IMR-90 (cell line): Measurements from ENCODE around the gene PGAP1. TPM values are rescaled to one million over a fixed set of nuclear protein-coding genes. Genes with fewer than 3 reads are reported as not detected.

Source experiments
- ATAC-seq: fragments of 200-7000 bp; cut with Tn5 transposase; 2 replicates; pipeline ENCODE4 v1.9.1; 2020; ENCODE audit warnings: low read depth, mild to moderate bottlenecking, moderate library complexity
- BruUV-seq: library from RNA; stranded (reverse); fragments of 400-500 nt; replicated peaks from 2 replicates; lab custom pipeline; 2021; lab: Mats Ljungman, UMichigan
- CTCF ChIA-PET: fragments of 300-600 bp; formaldehyde crosslinking; extraction: SDS; loops from one replicate; lab custom pipeline; 2021; ENCODE audit warnings: antibody characterized with exemption; lab: Yijun Ruan, JAX
- POLR2A ChIA-PET: fragments of 300-600 bp; sonication (Branson Sonifier 250); formaldehyde crosslinking; loops from one replicate; lab custom pipeline; 2022; ENCODE audit warnings: antibody characterized with exemption; ENCODE audit not compliant: unreplicated experiment; lab: Charles Lee
- DNase-seq: peaks from one replicate; pipeline ENCODE4 v3.0.0; 2013
- H2AFZ ChIP-seq: replicated peaks from 2 replicates; pipeline ENCODE3; 2013; ENCODE audit warnings: low read length, mild to moderate bottlenecking; ENCODE audit not compliant: poor library complexity
- H2AK5ac ChIP-seq: 2 replicates; pipeline ENCODE4 v1.6.1; 2013; ENCODE audit warnings: low read depth, low read length, inconsistent platforms
- H2AK9ac ChIP-seq: replicated peaks from 2 replicates; pipeline ENCODE3; 2013; ENCODE audit warnings: mild to moderate bottlenecking, low read depth, low read length, moderate library complexity; ENCODE audit not compliant: poor library complexity
- H2BK120ac ChIP-seq: 2 replicates; pipeline ENCODE4 v1.6.1; 2013; ENCODE audit warnings: low read depth, low read length, inconsistent platforms
- H2BK15ac ChIP-seq: 3 replicates; pipeline ENCODE4 v1.6.1; 2013; ENCODE audit warnings: low read depth, low read length, inconsistent platforms
- H2BK20ac ChIP-seq: 2 replicates; pipeline ENCODE4 v1.6.1; 2013; ENCODE audit warnings: low read depth, mild to moderate bottlenecking, inconsistent platforms, low read length, moderate library complexity
- H2BK5ac ChIP-seq: 2 replicates; pipeline ENCODE4 v1.6.1; 2013; ENCODE audit warnings: mild to moderate bottlenecking, low read depth, low read length, inconsistent platforms; ENCODE audit not compliant: poor library complexity, severe bottlenecking
- H3K14ac ChIP-seq: replicated peaks from 2 replicates; pipeline ENCODE4 v1.6.1; 2013; ENCODE audit warnings: low read depth, low read length, inconsistent platforms
- H3K18ac ChIP-seq: 2 replicates; pipeline ENCODE4 v1.6.1; 2013; ENCODE audit warnings: low read depth, low read length, control low read depth
- H3K23ac ChIP-seq: 2 replicates; pipeline ENCODE4 v1.6.1; 2013; ENCODE audit warnings: low read depth, low read length, inconsistent platforms
- H3K27ac ChIP-seq: 2 replicates; pipeline ENCODE4 v1.5.1; 2013; ENCODE audit warnings: mild to moderate bottlenecking, control low read depth, low read length; ENCODE audit not compliant: insufficient read depth
- H3K27me3 ChIP-seq: 2 replicates; pipeline ENCODE4 v1.6.1; 2013; ENCODE audit warnings: low read length; ENCODE audit not compliant: control insufficient read depth, insufficient read depth
- H3K36me3 ChIP-seq: 2 replicates; pipeline ENCODE4 v1.6.1; 2013; ENCODE audit warnings: low read length, mixed read lengths; ENCODE audit not compliant: control insufficient read depth, insufficient read depth
- H3K4ac ChIP-seq: 2 replicates; pipeline ENCODE4 v1.6.1; 2013; ENCODE audit warnings: low read depth, low read length, inconsistent platforms
- H3K4me1 ChIP-seq: 2 replicates; pipeline ENCODE4 v1.6.1; 2013; ENCODE audit warnings: low read length, mixed read lengths; ENCODE audit not compliant: control insufficient read depth, insufficient read depth
- H3K4me2 ChIP-seq: 2 replicates; pipeline ENCODE4 v1.6.1; 2013; ENCODE audit warnings: low read depth, mild to moderate bottlenecking, control low read depth, low read length, moderate library complexity
- H3K4me3 ChIP-seq: 2 replicates; pipeline ENCODE4 v1.5.1; 2013; ENCODE audit warnings: low read depth, mild to moderate bottlenecking, control low read depth, low read length, moderate library complexity; ENCODE audit not compliant: insufficient read depth
- H3K56ac ChIP-seq: 2 replicates; pipeline ENCODE4 v1.6.1; 2013; ENCODE audit warnings: low read length, inconsistent platforms; ENCODE audit not compliant: insufficient read depth; ENCODE audit errors: extremely low read depth
- H3K79me1 ChIP-seq, 2 experiments: 2 replicates each; pipeline ENCODE4 v1.6.1; 2013; ENCODE audit warnings: low read length in 2 of 2, inconsistent platforms in 1 of 2, low read depth in 1 of 2
- H3K9ac ChIP-seq: 2 replicates; pipeline ENCODE4 v1.6.1; 2013; ENCODE audit warnings: low read depth, low read length, control low read depth
- H3K9me1 ChIP-seq: 2 replicates; pipeline ENCODE4 v1.6.1; 2013; ENCODE audit warnings: low read length, inconsistent platforms; ENCODE audit not compliant: insufficient read depth
- H3K9me3 ChIP-seq: 2 replicates; pipeline ENCODE4 v1.6.1; 2013; ENCODE audit warnings: low read length; ENCODE audit not compliant: control insufficient read depth, insufficient read depth
- H4K20me1 ChIP-seq: 2 replicates; pipeline ENCODE4 v1.6.1; 2013; ENCODE audit warnings: low read length, inconsistent platforms; ENCODE audit not compliant: insufficient read depth
- H4K5ac ChIP-seq: 2 replicates; pipeline ENCODE4 v1.6.1; 2013; ENCODE audit warnings: mild to moderate bottlenecking, low read depth, low read length, control low read depth
- H4K8ac ChIP-seq, 2 experiments: 2 replicates each; pipeline ENCODE4 v1.6.1; 2013; ENCODE audit warnings: low read depth in 2 of 2, low read length in 2 of 2, control low read depth in 1 of 2, inconsistent platforms in 1 of 2
- H4K91ac ChIP-seq: 2 replicates; pipeline ENCODE4 v1.6.1; 2013; ENCODE audit warnings: low read depth, low read length, inconsistent platforms; ENCODE audit not compliant: insufficient read depth
- BHLHE40 ChIP-seq: fragments of 150-350 bp; IDR thresholded peaks from 2 replicates; pipeline ENCODE4 v1.6.1; 2016; ENCODE audit warnings: mild to moderate bottlenecking, low read depth, low read length
- MAFK ChIP-seq: IDR thresholded peaks from 2 replicates; pipeline ENCODE4 v1.6.1; 2012; ENCODE audit warnings: low read depth, low read length, improper control_type of control experiment
- NFE2L2 ChIP-seq: fragments of 150-350 bp; IDR thresholded peaks from 2 replicates; pipeline ENCODE4 v1.6.1; 2016; ENCODE audit warnings: low read depth, mild to moderate bottlenecking, low read length
- RAD21 ChIP-seq: IDR thresholded peaks from 2 replicates; pipeline ENCODE4 v1.6.1; 2012; ENCODE audit warnings: low read length, improper control_type of control experiment
- RCOR1 ChIP-seq: IDR thresholded peaks from 2 replicates; pipeline ENCODE4 v1.6.1; 2012; ENCODE audit warnings: mild to moderate bottlenecking, low read length, improper control_type of control experiment; ENCODE audit not compliant: insufficient replicate concordance
- RFX5 ChIP-seq: IDR thresholded peaks from 2 replicates; pipeline ENCODE4 v1.8.0; 2012; ENCODE audit warnings: low read depth, mild to moderate bottlenecking, low read length, moderate library complexity
- USF2 ChIP-seq: fragments of 150-350 bp; IDR thresholded peaks from 2 replicates; pipeline ENCODE4 v1.6.1; 2017; ENCODE audit warnings: mild to moderate bottlenecking, antibody characterized with exemption, low read length, low read depth
- WGBS, 2 experiments: methylation state at CpG; one replicate each; pipeline versions ENCODE4 v1.1.5 to v1.1.7; 2013; ENCODE audit warnings: missing lambda C conversion rate in 2 of 2; ENCODE audit not compliant: insufficient read length in 1 of 2; ENCODE audit errors: extremely low coverage in 2 of 2; 5-methylcytosine and 5-hydroxymethylcytosine counted together
- dilution Hi-C: fragments of 300-500 bp; cut with HindIII; formaldehyde crosslinking; loops from one replicate; pipeline ENCODE4 v1.14.3; 2018; ENCODE audit warnings: low sequenced_read_pairs; ENCODE audit not compliant: unreplicated experiment
- in situ Hi-C: fragments of 300-500 bp; cut with MboI; formaldehyde crosslinking; loops from 3 replicates; pipeline ENCODE4 v1.14.3; 2019; ENCODE audit warnings: low sequenced_read_pairs, inconsistent platforms, mixed read lengths
- intact Hi-C: fragments of 100-400 bp; cut with micrococcal nuclease; formaldehyde crosslinking; loops from 2 replicates; pipeline ENCODE4 v1.10.0; 2022
- polyA plus RNA-seq, 3 experiments: library from polyadenylated mRNA; depleted of rRNA; stranded (reverse); fragments of >200 nt; gene quantifications; 2 replicates each; pipeline ENCODE4 v1.2.3, GENCODE V29; 2012; ENCODE audit warnings: low replicate concordance in 1 of 3
- total RNA-seq: library from RNA; depleted of rRNA; stranded (reverse); fragments of >200 nt; gene quantifications from 2 replicates; pipeline ENCODE4 v1.2.3, GENCODE V29; 2012
- TF ChIP-seq, protein P1 (sequence below): conservative IDR thresholded peaks from 2 replicates; pipeline ENCODE4 v1.5.1; 2012; ENCODE audit warnings: mild to moderate bottlenecking, low read depth, low read length, improper control_type of control experiment

The PGAP1 gene
- total and polyA plus RNA-seq, 2 of the 4 experiments (the other 2 are of a cell fraction) = 1.9 to 5.7 TPM

DNA sequence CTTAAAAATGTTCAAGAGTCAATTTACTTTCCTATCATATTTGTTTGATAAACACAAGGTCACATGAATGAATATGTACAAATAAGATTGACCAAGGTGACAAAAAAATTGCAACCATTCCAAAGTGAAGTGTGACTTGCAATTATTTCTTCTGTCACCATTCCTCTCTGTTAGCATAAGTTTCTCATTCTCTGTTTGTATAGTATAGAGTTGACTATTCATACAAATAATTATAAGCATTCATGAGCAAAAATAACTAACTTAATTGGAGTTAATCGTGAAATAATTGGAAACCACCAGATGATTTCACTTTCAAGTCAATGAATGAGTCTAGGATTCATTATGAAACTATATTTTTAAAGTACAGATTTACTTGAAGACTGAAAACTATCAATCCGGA, 42.1 kb downstream of the PGAP1 start:
- ChIA-PET POLR2A (no interaction called here), CTCF (no interaction called here)
- H3K14ac ChIP-seq = no peak overlapping the region
- H2BK15ac ChIP-seq = no peak overlapping the region
- no peak overlapping the region for H2AK5ac ChIP-seq
- H2AK9ac ChIP-seq = no peak overlapping the region
- no peak for ATAC-seq
- no peak overlapping the region for H2BK120ac ChIP-seq
- TF ChIP-seq RFX5 = no peak
- no peak for TF ChIP-seq USF2
- no peak for TF ChIP-seq RAD21
- TF ChIP-seq, protein P1, sequence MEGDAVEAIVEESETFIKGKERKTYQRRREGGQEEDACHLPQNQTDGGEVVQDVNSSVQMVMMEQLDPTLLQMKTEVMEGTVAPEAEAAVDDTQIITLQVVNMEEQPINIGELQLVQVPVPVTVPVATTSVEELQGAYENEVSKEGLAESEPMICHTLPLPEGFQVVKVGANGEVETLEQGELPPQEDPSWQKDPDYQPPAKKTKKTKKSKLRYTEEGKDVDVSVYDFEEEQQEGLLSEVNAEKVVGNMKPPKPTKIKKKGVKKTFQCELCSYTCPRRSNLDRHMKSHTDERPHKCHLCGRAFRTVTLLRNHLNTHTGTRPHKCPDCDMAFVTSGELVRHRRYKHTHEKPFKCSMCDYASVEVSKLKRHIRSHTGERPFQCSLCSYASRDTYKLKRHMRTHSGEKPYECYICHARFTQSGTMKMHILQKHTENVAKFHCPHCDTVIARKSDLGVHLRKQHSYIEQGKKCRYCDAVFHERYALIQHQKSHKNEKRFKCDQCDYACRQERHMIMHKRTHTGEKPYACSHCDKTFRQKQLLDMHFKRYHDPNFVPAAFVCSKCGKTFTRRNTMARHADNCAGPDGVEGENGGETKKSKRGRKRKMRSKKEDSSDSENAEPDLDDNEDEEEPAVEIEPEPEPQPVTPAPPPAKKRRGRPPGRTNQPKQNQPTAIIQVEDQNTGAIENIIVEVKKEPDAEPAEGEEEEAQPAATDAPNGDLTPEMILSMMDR = no peak
- no peak for TF ChIP-seq RCOR1
- TF ChIP-seq BHLHE40 = no peak
- TF ChIP-seq MAFK = no peak
- 0 out of 2 replicates have a peak, but pooled peaks have one; percentile 33 for TF ChIP-seq NFE2L2
- H4K20me1 ChIP-seq = no peaks in the 10 kb centered on the region
- no peaks in the 10 kb centered on the region for H3K79me1 ChIP-seq
- in situ Hi-C loops (no loop called here), dilution Hi-C loops (no loop called here), intact Hi-C loops (no loop called here)
- DNase-seq = no peak
- no TSS peak for BruUV-seq
- no CpG with 5 or more reads among the region's 2 CpGs for WGBS, 2 experiments
- no peak overlapping the region for H3K4me2 ChIP-seq
- H2BK5ac ChIP-seq = no peak overlapping the region
- no peak overlapping the region for H3K4ac ChIP-seq
- H3K9me1 ChIP-seq = no peaks in the 10 kb centered on the region
- no peak overlapping the region for H4K8ac ChIP-seq
- H3K56ac ChIP-seq = no peak overlapping the region
- H3K27ac ChIP-seq = no peak overlapping the region
- no peak overlapping the region for H3K9ac ChIP-seq
- H3K36me3 ChIP-seq = peaks cover 4% of the 10 kb centered on the region; the same call in 1 of the 2 replicates
- H2BK20ac ChIP-seq = no peak overlapping the region
- no peak overlapping the region for H3K23ac ChIP-seq
- H2AFZ ChIP-seq = no peak overlapping the region
- no peaks in the 10 kb centered on the region for H3K9me3 ChIP-seq
- H3K18ac ChIP-seq = no peak overlapping the region
- H3K4me3 ChIP-seq = no peak overlapping the region
- H4K5ac ChIP-seq = no peak overlapping the region
- no peaks in the 10 kb centered on the region for H3K4me1 ChIP-seq
- H3K27me3 ChIP-seq = no peaks in the 10 kb centered on the region
- H4K91ac ChIP-seq = no peak overlapping the region
